HK-2 (cell line): ENCODE data around the gene GDPD3.

Source experiments
- DNase-seq: peaks from one replicate; pipeline ENCODE4 v3.0.0-alpha.2; 2018; ENCODE audit not compliant: unreplicated experiment

GDPD3 gene

DNA sequence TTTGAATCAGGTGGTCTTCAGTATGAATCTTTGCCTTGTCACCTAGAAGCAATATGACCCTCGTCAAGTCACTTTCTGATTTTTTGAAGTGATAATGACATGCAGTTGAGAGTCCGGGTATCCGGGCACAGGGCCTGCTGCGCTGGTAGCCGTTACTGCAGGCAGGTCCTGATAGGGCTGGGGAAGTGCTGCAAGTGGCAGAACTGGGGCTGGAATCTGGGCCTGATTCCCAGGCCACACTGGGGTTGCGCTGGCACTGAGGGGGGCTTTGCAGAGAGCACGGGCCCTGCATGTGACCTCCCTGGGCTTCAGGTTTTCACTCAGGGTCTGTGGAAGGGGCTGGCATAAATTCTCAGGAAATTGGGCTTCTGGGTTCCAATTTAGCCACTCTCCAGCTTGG lies 34.6 kb downstream of the GDPD3 start:
- DNase-seq: no peak

DNA sequence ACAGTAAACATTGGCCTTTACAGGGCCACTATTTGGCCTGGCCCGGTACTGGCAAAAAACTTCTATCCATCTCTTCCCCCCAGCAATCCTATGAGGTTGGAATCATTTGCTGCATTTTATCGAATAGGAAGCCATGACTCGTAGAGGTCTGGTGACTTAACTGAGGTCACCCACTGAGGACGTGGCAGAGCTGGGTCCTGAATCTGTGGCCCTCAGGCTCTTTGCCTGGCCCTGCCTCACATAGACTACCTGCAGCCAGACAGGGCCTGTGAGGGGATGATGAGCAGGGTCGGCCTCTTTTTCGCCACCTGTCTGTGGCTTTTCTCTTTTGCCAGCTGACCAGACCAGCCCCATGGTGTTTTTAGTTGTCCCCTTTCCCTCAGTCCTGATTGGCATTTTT lies 35.7 kb downstream of the GDPD3 start:
- no peak for DNase-seq

DNA sequence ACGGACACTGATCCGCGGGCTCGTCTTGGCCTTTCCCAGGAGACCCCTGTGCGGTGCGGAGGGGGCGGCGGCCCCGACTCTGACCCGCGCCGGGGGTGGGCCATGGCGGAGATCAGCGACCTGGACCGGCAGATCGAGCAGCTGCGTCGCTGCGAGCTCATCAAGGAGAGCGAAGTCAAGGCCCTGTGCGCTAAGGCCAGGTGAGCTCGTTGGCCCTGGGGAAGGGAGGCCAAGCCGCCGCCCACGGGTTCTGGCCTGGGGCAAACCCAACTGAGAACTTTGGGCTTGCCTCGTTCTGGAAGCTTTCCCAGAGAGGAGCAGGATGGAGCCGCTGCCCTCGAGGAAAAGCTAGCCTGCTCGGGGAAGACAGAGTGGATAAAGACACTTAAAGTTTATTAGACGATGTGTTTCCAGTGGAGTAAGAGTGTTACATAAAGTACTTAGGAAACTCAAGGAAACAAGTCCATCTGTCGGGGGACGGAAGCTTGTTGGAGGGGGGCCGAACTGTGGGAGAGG lies 37.0 kb downstream of the GDPD3 start:
- DNase-seq: no peak

DNA sequence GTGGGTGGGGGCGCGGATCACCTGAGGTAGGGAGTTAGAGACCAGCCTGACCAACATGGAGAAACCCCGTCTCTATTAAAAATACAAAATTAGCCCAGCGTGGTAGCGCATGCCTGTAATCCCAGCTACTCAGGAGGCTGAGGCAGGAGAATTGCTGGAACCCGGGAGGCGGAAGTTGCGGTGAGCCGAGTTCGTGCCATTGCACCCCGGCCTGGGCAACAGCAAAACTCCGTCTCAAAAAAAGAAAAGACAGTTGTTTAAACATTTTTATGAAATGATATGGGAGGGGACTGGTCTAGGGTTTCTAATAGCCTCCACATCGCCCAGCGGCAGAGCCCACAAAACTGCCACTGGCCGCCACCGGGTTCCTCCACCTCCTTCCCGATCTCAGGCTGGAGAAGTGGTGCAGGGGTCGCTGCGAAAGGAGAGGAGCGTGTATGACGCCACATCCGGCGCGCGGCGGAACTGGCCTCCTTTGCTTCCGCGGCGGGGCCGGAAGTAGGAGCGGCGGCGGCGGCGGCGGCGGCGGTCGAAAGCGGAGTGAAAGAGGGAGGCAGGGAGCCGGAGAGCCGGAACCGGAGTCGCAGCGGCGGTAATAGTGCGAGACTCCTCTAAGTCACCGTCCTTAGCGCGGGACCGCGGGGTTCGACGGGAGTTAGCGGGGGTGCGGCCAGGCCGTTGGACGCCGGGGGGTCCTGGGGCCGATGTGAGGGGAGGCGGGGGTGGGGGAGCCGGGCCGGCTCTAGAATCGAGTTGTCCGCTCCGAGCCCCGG lies 37.6 kb downstream of the GDPD3 start, which contains the start of gene PPP4C:
Gene PPP4C (plus strand): TSS at position 492 of the 773 bp plus-strand sequence. CDS start 384 bp downstream, outside the sequence.
- peak; percentile 82 for DNase-seq

GRCh38 chr16:30070490-30070889 lies 42.8 kb downstream of the GDPD3 start:
- DNase-seq: no peak

DNA sequence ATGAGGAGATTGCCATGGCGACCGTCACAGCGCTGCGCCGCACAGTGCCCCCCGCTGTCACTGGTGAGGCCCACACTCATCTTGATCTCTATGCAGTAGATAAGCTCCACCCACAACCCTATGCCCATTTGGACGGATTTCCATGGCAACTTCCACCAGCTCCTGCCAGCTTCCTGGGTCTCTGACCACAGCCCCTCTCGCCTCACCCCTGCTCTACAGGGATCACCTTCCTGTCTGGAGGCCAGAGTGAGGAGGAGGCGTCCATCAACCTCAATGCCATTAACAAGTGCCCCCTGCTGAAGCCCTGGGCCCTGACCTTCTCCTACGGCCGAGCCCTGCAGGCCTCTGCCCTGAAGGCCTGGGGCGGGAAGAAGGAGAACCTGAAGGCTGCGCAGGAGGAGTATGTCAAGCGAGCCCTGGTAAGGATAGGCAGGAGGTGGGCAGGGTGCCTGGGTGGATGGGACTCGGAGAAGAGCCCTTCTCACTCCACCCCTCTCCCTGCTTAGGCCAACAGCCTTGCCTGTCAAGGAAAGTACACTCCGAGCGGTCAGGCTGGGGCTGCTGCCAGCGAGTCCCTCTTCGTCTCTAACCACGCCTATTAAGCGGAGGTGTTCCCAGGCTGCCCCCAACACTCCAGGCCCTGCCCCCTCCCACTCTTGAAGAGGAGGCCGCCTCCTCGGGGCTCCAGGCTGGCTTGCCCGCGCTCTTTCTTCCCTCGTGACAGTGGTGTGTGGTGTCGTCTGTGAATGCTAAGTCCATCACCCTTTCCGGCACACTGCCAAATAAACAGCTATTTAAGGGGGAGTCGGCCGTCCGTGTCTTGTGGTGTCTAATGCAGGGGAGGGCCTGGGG lies 43.5 kb downstream of the GDPD3 start:
- DNase-seq: no peak

GRCh38 chr16:30068750-30069610 lies 44.4 kb downstream of the GDPD3 start:
- no peak for DNase-seq

DNA sequence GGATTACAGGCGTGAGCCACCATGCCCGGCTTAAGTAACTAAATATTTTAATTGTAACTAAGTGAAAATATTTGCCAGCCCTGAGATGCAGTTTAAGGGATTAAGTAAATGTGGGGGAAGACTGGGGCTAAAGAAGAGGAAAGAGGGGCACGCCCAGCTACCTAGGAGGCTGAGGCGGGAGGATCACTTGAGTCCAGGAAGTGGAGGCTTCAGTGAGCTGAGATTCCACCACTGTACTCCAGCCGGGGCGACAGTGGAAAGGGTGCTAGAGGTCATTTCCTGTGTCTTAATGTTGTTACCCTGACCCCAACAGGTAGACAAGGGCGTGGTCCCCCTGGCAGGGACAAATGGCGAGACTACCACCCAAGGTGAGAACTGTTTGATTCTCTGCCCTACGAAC lies 45.0 kb downstream of the GDPD3 start:
- DNase-seq: no peak

- no peak for DNase-seq
These were observed 45.8 kb downstream of the GDPD3 start for GRCh38 chr16:30067584-30067916.

- DNase-seq: no peak
These were observed 46.4 kb downstream of the GDPD3 start for GRCh38 chr16:30066761-30067583.

GRCh38 chr16:30065943-30066760 lies 47.2 kb downstream of the GDPD3 start:
- no peak for DNase-seq

GRCh38 chr16:30065102-30065942 lies 48.0 kb downstream of the GDPD3 start, which contains the start of gene ALDOA:
Gene ALDOA (plus strand): TSS chr16:30065760. CDS start chr16:30066898, 1,138 bp downstream.
- DNase-seq: peak; percentile 97

GRCh38 chr16:30064729-30065101 lies 48.6 kb downstream of the GDPD3 start:
- no peak for DNase-seq

DNA sequence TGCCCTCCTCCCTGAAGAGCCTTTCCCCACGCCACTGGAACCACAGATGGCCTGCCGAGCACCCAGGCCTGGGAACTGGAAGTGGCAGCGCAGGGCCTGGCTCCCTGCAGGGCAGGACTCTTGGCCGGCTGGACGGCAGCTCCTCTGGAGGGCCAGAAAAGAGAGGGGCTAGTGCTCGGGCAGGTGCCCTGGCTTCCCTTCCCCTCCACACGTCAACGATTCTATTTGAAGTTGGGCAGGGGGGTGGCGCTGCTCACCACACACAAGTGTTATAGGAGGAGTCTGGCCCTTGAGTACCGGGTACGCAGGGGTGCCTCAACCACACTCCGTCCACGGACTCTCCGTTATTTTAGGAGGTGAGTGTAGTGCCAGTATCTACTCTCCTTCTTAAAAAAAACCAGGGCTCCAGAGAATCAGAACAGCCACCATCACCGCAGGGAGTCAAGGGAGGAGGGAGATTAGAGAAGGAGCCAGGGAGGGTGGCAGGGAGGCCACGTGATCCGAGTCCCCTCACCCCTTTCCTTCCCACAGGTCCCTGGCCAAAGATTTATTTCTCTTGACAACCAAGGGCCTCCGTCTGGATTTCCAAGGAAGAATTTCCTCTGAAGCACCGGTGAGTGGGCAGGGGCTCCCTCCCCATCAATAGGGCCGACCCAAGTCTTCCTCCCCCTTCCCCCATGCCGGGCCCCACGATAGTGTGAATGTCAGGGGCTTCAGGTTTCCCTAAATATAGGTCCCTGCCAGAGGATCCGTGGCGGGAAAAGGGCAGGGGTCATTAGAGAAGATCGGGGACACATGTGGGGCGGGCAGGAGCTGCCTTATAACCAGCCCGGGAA lies 49.2 kb downstream of the GDPD3 start:
- DNase-seq: peak; percentile 63

- DNase-seq: no peak
These were observed 50.0 kb downstream of the GDPD3 start for GRCh38 chr16:30063278-30063892.

GRCh38 chr16:30060836-30061554 lies 52.3 kb downstream of the GDPD3 start:
- DNase-seq: no peak

DNA sequence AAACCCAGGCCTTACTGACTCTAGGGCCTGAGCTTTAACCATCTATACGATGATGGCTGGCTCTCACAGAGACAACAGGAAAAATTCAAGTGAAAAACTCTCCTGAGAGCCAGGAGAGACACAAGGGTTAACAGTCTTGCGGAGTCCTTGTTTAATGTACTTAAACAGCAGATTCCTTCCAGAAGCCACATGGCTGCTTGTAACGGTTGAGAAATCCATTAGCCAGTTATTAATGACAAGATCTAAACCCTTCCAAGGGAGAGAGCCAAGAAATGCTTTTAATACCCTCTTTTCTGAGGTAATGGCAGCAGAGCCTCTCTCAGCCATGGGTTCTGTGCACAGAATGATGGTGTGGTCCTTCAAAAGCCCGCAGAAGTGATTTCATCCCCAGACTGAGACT lies 53.0 kb downstream of the GDPD3 start:
- no peak for DNase-seq
